HG02623 (cell line): Measurements from ENCODE around the gene XK.
A peak's percentile ranks its signal among the peaks of the same experiment; 100 is the strongest.
"Not testable (repeated sequence)": the region's sequence is repeated elsewhere in the genome, so short reads cannot be mapped to it uniquely, and the experiment has no call there.

ENCODE experiments used
- ATAC-seq: cut with Tn5 transposase; IDR thresholded peaks from one replicate; pipeline ENCODE4 v1.9.1; 2021; ENCODE audit warnings: moderate library complexity; ENCODE audit not compliant: unreplicated experiment

The XK gene

GRCh38 chrX:37685381-37686359, at the start of gene XK:
Gene XK (plus strand): TSS chrX:37685791. CDS start chrX:37685962, 171 bp downstream.
- peak; percentile 77 for ATAC-seq

- no peak for ATAC-seq
Measured at GRCh38 chrX:37638047-37638446, 47.5 kb upstream of the XK start.

- ATAC-seq = no peak
Measured at GRCh38 chrX:37640142-37640541, 45.4 kb upstream of the XK start.

- no peak for ATAC-seq
Measured at GRCh38 chrX:37641859-37642258, 43.7 kb upstream of the XK start.

- no peak for ATAC-seq
Measured at GRCh38 chrX:37644381-37645305, 40.9 kb upstream of the XK start.

- no peak for ATAC-seq
Measured at GRCh38 chrX:37646254-37646653, 39.3 kb upstream of the XK start.

GRCh38 chrX:37650879-37651278, 34.7 kb upstream of the XK start:
- ATAC-seq = not testable (repeated sequence)

- no peak for ATAC-seq
Measured at GRCh38 chrX:37651921-37652452, 33.6 kb upstream of the XK start.

GRCh38 chrX:37652589-37653231, 32.9 kb upstream of the XK start:
- no peak for ATAC-seq

GRCh38 chrX:37653397-37654085, 32.0 kb upstream of the XK start:
- ATAC-seq = no peak

GRCh38 chrX:37658343-37659030, 27.1 kb upstream of the XK start:
- no peak for ATAC-seq

GRCh38 chrX:37659047-37659446, 26.5 kb upstream of the XK start:
- no peak for ATAC-seq

GRCh38 chrX:37662181-37662580, 23.4 kb upstream of the XK start:
- no peak for ATAC-seq

- ATAC-seq = no peak
Measured at GRCh38 chrX:37666516-37666915, 19.1 kb upstream of the XK start.

GRCh38 chrX:37667141-37667540, 18.4 kb upstream of the XK start:
- ATAC-seq = no peak

GRCh38 chrX:37672563-37672962, 13.0 kb upstream of the XK start:
- ATAC-seq = no peak

GRCh38 chrX:37676811-37677210, 8.8 kb upstream of the XK start:
- ATAC-seq = no peak

GRCh38 chrX:37677243-37677642, 8.3 kb upstream of the XK start:
- ATAC-seq = no peak

GRCh38 chrX:37677765-37678164, 7.8 kb upstream of the XK start:
- peak; percentile 82 for ATAC-seq

GRCh38 chrX:37678574-37678973, 7.0 kb upstream of the XK start:
- no peak for ATAC-seq
